Middle frontal gyrus (tissue), 1 donor: ENCODE data around the gene SUV39H2.
"Not testable (repeated sequence)": the region's sequence is repeated elsewhere in the genome, so short reads cannot be mapped to it uniquely, and the experiment has no call there.

Experiments
- DNase-seq: peaks from one replicate; pipeline ENCODE4 v3.0.0-alpha.2; 2015; ENCODE audit warnings: low spot score; ENCODE audit errors: extremely low spot score

The SUV39H2 gene

GRCh38 chr10:14878266-14879123 lies at the start of gene SUV39H2:
TSS of gene SUV39H2 (plus strand) at chr10:14878866. CDS start at chr10:14878889, 23 bp downstream.
- peak; percentile 92 for DNase-seq

GRCh38 chr10:14833106-14833505 lies 45.6 kb upstream of the SUV39H2 start:
- DNase-seq: no peak

- DNase-seq: no peak
These were observed 42.5 kb upstream of the SUV39H2 start for GRCh38 chr10:14836208-14836607.

- no peak for DNase-seq
These were observed 41.5 kb upstream of the SUV39H2 start for GRCh38 chr10:14837003-14837756.

GRCh38 chr10:14837757-14838581 lies 40.7 kb upstream of the SUV39H2 start, which contains the start of the genes CDNF, HSPA14 and MSANTD7:
TSS of gene CDNF (minus strand) at chr10:14838037. CDS start at chr10:14837946, 91 bp downstream.
TSS of gene HSPA14 (plus strand) at chr10:14838306. CDS start at chr10:14838403, 97 bp downstream.
TSS of gene MSANTD7 (plus strand) at chr10:14838306. CDS start at chr10:14842285, 3,979 bp downstream.
- DNase-seq: peak; percentile 99

- no peak for DNase-seq
These were observed 39.9 kb upstream of the SUV39H2 start for GRCh38 chr10:14838582-14839304.

GRCh38 chr10:14839305-14839695 lies 39.4 kb upstream of the SUV39H2 start:
- DNase-seq: no peak

- no peak for DNase-seq
These were observed 38.5 kb upstream of the SUV39H2 start for GRCh38 chr10:14840178-14840577.

GRCh38 chr10:14843327-14843988 lies 35.2 kb upstream of the SUV39H2 start:
- DNase-seq: no peak

- no peak for DNase-seq
These were observed 33.7 kb upstream of the SUV39H2 start for GRCh38 chr10:14844948-14845347.

GRCh38 chr10:14852236-14852635 lies 26.4 kb upstream of the SUV39H2 start:
- no peak for DNase-seq

GRCh38 chr10:14855453-14855852 lies 23.2 kb upstream of the SUV39H2 start:
- no peak for DNase-seq

- no peak for DNase-seq
These were observed 20.2 kb upstream of the SUV39H2 start for GRCh38 chr10:14858338-14858960.

- DNase-seq: no peak
These were observed 19.6 kb upstream of the SUV39H2 start for GRCh38 chr10:14859043-14859442.

- DNase-seq: no peak
These were observed 18.9 kb upstream of the SUV39H2 start for GRCh38 chr10:14859775-14860174.

- no peak for DNase-seq
These were observed 17.9 kb upstream of the SUV39H2 start for GRCh38 chr10:14860791-14861190.

GRCh38 chr10:14864466-14864865 lies 14.2 kb upstream of the SUV39H2 start:
- DNase-seq: not testable (repeated sequence)

- not testable (repeated sequence) for DNase-seq
These were observed 13.8 kb upstream of the SUV39H2 start for GRCh38 chr10:14864871-14865270.

GRCh38 chr10:14873090-14873760 lies 5.4 kb upstream of the SUV39H2 start:
- DNase-seq: no peak
